DMS 273 (cell line): ENCODE measurements around the gene KDM7A.
"Not testable (repeated sequence)": the region's sequence is repeated elsewhere in the genome, so short reads cannot be mapped to it uniquely, and the experiment has no call there.

Experiments used
- DNase-seq: peaks from one replicate; lab custom pipeline; 2025; ENCODE audit not compliant: unreplicated experiment; lab: John Stamatoyannopoulos, UW

Gene KDM7A

GRCh38 chr7:140160308-140160707 lies 16.5 kb downstream of the KDM7A start:
- DNase-seq: no peak

- no peak for DNase-seq
These were observed 17.3 kb downstream of the KDM7A start for GRCh38 chr7:140159497-140159896.

- DNase-seq: no peak
These were observed 20.2 kb downstream of the KDM7A start for GRCh38 chr7:140156460-140157080.

GRCh38 chr7:140155428-140155827 lies 21.4 kb downstream of the KDM7A start:
- DNase-seq: no peak

DNA sequence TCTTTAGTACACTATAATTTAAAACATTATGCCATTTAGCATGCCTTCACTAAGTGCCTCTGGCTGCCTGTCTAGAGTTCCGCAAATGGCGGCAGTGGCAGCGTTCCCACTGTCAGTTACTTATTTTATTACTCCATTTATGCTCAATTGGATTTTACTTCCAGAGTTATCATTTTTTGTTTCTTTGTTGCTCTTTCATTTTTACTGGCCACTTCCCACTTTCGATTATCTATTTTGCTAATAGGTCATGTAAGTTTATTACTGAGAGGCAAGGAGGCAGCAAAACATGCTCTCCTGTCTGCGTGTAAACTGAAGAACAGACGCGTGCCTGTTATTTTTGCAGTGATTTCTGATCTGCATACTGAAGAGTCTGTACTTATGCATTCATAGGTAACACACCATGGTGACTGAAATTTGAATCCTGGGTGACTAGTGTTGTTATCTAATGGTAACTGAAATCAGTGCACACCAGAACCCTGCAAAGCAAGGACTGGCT lies 23.1 kb downstream of the KDM7A start:
- no peak for DNase-seq

DNA sequence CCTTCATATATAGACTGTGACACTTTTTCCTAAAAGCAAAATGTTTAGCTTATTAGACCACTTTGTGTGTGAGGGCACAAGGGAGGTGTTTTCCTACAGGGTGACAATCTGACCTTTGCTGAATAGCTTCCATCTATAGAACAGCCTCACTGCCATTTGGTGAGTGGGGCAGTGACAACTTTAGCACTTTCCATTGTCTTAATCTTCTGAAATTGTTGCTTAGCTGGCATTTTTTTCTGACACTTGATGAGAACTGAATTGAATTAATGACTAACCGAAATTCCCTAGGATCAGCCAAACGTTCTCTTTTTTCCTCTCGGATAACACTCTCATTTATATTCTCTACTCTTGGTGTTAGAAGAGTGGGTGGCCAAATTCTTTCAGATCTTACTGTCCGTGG lies 30.2 kb downstream of the KDM7A start:
- no peak for DNase-seq

- DNase-seq: no peak
These were observed 31.1 kb downstream of the KDM7A start for GRCh38 chr7:140145709-140146108.

DNA sequence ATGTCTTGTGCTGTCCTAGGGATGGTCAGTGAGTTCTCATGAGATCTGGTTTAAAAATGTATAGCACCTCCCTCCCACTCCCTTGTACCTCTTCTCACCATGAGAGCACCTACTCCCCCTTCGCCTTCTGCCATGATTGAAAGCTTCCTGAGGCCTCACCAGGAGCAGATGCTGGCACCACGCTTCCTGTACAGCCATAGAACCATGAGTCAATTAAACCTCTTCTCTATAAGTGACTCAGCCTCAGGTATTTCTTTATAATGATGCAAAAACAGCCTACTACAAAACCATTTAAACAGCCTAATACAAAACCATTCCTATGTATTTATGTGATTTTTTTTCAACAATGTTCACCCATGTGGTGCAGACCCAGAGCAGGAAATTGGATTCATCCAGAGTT lies 32.0 kb downstream of the KDM7A start:
- DNase-seq: no peak

DNA sequence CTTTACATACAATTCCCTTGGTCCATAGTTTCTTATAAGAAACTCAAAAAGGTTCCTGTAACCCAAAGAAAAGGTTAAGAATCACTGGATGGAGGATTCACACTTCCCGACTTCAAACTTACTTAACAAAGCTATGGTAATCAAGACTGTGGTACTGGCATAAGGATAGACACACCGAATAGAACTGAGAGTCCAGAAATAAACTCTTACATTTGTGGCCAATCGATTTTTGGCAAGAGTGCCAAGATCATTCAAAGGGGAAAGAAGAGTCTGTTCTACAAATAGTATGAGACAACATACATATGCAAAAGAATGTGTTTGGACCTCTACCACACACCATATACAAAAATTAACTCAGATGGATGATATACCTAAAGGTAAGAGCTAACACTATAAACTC lies 32.8 kb downstream of the KDM7A start:
- no peak for DNase-seq

DNA sequence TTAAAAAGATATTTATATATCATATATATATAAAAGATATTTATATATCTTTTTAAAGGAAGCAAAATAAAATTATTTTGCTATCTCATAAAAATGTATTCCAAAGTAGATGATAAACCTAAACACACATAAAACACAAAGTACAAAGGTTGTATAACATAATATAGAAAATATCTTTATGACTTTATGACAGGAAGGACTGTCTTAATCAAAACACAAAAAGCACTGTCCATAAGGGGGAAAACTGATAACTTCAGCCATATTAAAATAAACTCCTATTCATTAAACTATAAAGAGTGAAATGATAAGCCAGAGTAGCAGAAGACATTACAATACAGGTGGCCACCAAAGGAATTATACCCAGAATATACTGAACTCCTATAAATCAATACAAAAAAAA lies 34.8 kb downstream of the KDM7A start:
- DNase-seq: no peak

- DNase-seq: no peak
These were observed 35.5 kb downstream of the KDM7A start for GRCh38 chr7:140141256-140141655.

- DNase-seq: no peak
These were observed 39.7 kb downstream of the KDM7A start for GRCh38 chr7:140137078-140137477.

DNA sequence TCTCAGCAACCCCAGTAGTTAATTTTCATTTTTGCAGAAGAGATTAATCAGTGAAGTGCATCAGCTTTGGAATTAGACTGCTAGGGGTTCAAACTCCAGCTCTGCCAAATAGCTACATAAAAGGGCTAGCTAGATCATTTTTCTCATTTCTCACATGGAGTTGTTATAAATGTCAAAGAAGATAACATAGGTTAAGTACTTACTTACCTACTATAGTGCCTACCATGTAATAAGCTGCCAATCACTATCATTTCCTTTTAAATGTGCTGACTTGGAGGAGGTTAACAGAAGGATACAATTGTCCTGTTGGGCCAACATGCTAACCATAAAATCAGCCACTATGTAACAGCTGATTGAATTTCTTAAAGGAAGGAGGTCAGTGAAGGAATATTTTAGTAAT lies 40.7 kb downstream of the KDM7A start:
- no peak for DNase-seq

GRCh38 chr7:140134039-140134438 lies 42.7 kb downstream of the KDM7A start:
- no peak for DNase-seq

DNA sequence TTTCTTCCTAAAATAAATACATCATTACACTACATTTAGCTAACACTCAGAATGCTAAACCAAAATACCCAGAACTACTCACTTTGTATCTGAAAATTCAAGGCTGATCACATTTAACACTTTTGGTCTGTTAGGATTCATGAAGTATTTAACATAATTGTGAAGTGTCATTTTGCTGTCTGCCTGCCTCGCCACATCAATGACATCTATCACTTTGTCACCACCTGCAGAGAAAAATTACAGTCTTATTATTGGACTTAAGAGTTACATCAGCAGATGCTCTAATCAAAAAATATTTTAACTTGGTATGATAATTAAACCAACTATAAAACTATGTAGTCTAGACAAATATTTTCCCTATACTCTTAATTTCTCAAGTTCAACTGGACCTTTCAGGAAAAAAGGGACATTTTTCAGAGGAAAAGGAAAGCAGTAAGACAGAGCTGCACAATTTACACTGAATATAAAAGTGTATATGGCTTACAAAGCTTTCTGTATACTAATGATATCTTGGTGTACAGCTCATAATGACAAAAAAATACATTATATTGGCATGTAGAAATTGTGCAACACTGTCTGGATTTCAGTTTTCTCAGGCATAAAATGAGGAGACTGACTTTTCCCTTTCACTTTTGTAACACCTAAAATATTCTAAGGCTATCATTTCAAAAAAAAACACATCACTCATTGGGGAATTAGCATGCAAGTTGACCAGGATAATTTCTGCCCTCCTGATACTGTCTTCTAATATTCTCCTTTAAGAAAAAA lies 49.2 kb downstream of the KDM7A start:
- no peak for DNase-seq

GRCh38 chr7:140126435-140127034 lies 50.2 kb downstream of the KDM7A start:
- no peak for DNase-seq

GRCh38 chr7:140122965-140123364 lies 53.8 kb downstream of the KDM7A start:
- DNase-seq: no peak

GRCh38 chr7:140121326-140121725 lies 55.5 kb downstream of the KDM7A start:
- no peak for DNase-seq

DNA sequence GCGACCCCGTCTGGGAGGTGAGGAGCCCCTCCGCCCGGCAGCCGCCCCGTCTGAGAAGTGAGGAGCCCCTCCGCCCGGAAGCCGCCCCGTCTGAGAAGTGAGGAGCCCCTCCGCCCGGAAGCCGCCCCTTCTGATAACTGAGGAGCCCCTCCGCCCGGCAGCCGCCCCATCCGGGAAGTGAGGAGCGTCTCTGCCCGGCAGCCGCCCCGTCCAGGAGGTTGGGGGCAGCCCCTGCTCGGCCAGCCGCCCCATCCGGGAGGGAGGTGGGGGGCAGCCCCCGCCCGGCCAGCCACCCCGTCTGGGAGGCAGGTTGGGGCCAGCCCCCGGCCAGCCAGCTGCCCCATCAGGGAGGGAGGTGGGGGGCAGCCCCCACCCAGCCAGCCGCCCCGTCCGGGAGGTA lies 62.0 kb downstream of the KDM7A start:
- not testable (repeated sequence) for DNase-seq

DNA sequence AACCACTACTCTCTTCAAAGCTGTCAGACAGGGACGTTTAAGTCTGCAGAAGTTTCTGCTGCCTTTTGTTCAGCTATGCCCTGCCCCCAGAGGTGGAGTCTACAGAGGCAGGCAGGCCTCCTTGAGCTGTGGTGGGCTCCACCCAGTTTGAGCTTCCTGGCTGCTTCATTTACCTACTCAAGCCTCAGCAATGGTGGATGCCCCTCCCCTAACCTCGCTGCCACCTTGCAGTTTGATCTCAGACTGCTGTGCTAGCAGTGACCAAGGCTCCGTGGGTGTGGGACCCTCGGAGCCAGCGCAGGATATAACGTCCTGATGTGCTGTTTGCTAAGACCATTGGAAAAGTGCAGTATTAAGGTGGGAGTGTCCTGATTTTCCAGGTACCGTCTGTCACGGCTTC lies 68.0 kb downstream of the KDM7A start:
- DNase-seq: not testable (repeated sequence)

DNA sequence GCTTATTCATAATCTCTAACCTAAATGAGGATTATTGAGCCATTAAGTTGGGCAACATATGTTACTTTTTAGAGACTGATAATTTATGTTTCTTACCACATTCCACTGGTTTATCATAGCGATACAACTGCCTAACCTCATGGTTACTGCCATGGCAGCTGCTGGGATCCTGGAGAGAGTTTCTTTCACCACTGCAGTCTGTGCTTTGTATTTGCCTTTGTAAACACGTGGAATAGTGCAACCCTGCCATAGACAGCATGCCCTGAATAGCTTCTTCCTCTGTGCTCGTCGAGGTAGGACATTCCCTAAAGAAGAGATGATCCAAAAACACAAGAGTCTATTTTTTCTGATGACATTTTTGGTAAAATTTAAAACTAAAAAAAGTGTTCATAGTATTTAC lies 80.3 kb downstream of the KDM7A start:
- no peak for DNase-seq

- no peak for DNase-seq
These were observed 83.4 kb downstream of the KDM7A start for GRCh38 chr7:140093375-140093774.
